Measurements from ENCODE around the gene PCSK5.

GRCh38 chr9:76023715-76024195 is 133.3 kb downstream of the PCSK5 start:
- TF ChIP-seq, protein P1, sequence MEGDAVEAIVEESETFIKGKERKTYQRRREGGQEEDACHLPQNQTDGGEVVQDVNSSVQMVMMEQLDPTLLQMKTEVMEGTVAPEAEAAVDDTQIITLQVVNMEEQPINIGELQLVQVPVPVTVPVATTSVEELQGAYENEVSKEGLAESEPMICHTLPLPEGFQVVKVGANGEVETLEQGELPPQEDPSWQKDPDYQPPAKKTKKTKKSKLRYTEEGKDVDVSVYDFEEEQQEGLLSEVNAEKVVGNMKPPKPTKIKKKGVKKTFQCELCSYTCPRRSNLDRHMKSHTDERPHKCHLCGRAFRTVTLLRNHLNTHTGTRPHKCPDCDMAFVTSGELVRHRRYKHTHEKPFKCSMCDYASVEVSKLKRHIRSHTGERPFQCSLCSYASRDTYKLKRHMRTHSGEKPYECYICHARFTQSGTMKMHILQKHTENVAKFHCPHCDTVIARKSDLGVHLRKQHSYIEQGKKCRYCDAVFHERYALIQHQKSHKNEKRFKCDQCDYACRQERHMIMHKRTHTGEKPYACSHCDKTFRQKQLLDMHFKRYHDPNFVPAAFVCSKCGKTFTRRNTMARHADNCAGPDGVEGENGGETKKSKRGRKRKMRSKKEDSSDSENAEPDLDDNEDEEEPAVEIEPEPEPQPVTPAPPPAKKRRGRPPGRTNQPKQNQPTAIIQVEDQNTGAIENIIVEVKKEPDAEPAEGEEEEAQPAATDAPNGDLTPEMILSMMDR (IDR thresholded peaks at IDR 0.05) = no peak
- TF ChIP-seq EZH2 (IDR thresholded peaks at IDR 0.05; ENCODE audit: borderline replicate concordance, insufficient read depth, low read depth, low read length, poor library complexity, severe bottlenecking) = no peak
